Panc1 (cell line): ENCODE measurements around the gene CYP27A1. TPM values are rescaled to one million over a fixed set of nuclear protein-coding genes. Genes with fewer than 3 reads are reported as not detected.

Source experiments
- ATAC-seq: fragments of 200-7000 bp; cut with Tn5 transposase; 2 replicates; pipeline ENCODE4 v1.9.1; 2020; ENCODE audit warnings: mild to moderate bottlenecking, moderate library complexity
- BruUV-seq: library from RNA; stranded (reverse); fragments of 400-500 nt; replicated peaks from 2 replicates; lab custom pipeline; 2021; lab: Mats Ljungman, UMichigan
- CTCF ChIA-PET: fragments of 300-600 bp; sonication (Branson Sonifier 250); formaldehyde crosslinking; loops from one replicate; lab custom pipeline; 2022; ENCODE audit warnings: antibody characterized with exemption; lab: Charles Lee
- POLR2A ChIA-PET: fragments of 300-600 bp; sonication (Branson Sonifier 250); formaldehyde crosslinking; loops from one replicate; lab custom pipeline; 2022; ENCODE audit warnings: antibody characterized with exemption; lab: Charles Lee
- DNase-seq: peaks from one replicate; pipeline ENCODE4 v3.0.0-alpha.2; 2010; ENCODE audit warnings: low read depth, low spot score
- H3K27ac ChIP-seq: 2 replicates; pipeline ENCODE4 v1.5.1; 2011; ENCODE audit warnings: mild to moderate bottlenecking, low read length, inconsistent platforms
- H3K27me3 ChIP-seq: fragments of 200-500 bp; sonication (Bioruptor generic); 2 replicates; pipeline ENCODE4 v1.6.0; 2014; ENCODE audit warnings: low read length, inconsistent platforms; ENCODE audit not compliant: control insufficient read depth, insufficient read depth
- H3K36me3 ChIP-seq: fragments of 200-500 bp; sonication (Bioruptor generic); 2 replicates; pipeline ENCODE4 v1.5.1; 2014; ENCODE audit warnings: inconsistent platforms, mild to moderate bottlenecking, low read length, moderate library complexity; ENCODE audit not compliant: control insufficient read depth, insufficient read depth
- H3K4me1 ChIP-seq: 2 replicates; pipeline ENCODE4 v1.5.1; 2011; ENCODE audit warnings: inconsistent platforms, mild to moderate bottlenecking, low read length, moderate library complexity; ENCODE audit not compliant: control insufficient read depth, insufficient read depth
- H3K4me3 ChIP-seq, 2 experiments: 2 replicates each; pipeline ENCODE4 v1.5.1; 2011 to 2012; ENCODE audit warnings: low read depth in 2 of 2, low read length in 2 of 2, mild to moderate bottlenecking in 2 of 2, inconsistent platforms in 1 of 2, moderate library complexity in 1 of 2
- H3K9me3 ChIP-seq: fragments of 200-500 bp; sonication (Bioruptor generic); 2 replicates; pipeline ENCODE4 v1.5.1; 2014; ENCODE audit warnings: low read depth, mild to moderate bottlenecking, inconsistent platforms, low read length, moderate library complexity; ENCODE audit not compliant: control insufficient read depth, insufficient read depth
- POLR2AphosphoS5 ChIP-seq: IDR thresholded peaks from 2 replicates; pipeline ENCODE4 v1.6.1; 2012; ENCODE audit warnings: mild to moderate bottlenecking, low read depth, low read length, moderate library complexity
- SIN3A ChIP-seq: IDR thresholded peaks from 2 replicates; pipeline ENCODE4 v1.6.1; 2012; ENCODE audit warnings: low read depth, mild to moderate bottlenecking, low read length, moderate library complexity, borderline replicate concordance; ENCODE audit not compliant: insufficient read depth
- TCF7L2 ChIP-seq: IDR thresholded peaks from 2 replicates; pipeline ENCODE4 v1.6.1; 2011; ENCODE audit warnings: mild to moderate bottlenecking, low read depth, low read length, inconsistent platforms
- in situ Hi-C: cut with HindIII; loops from 2 replicates; pipeline ENCODE4 v1.10.0; 2016; ENCODE audit warnings: low sequenced_read_pairs, low pct_unique_long_range_greater_than_20kb
- intact Hi-C: fragments of 100-400 bp; cut with micrococcal nuclease; formaldehyde crosslinking; loops from one replicate; pipeline ENCODE4 v1.10.0; 2022; ENCODE audit not compliant: unreplicated experiment
- total RNA-seq: library from RNA; stranded (reverse); gene quantifications from one replicate; pipeline ENCODE4 v1.2.1, GENCODE V29; 2021; ENCODE audit not compliant: unreplicated experiment
- TF ChIP-seq, protein P1 (sequence below), 2 experiments: IDR thresholded peaks; 2 replicates each; pipeline ENCODE4 v1.6.1; 2011 to 2012; ENCODE audit warnings: low read depth in 2 of 2, control low read depth in 1 of 2, low read length in 1 of 2, mild to moderate bottlenecking in 1 of 2, moderate library complexity in 1 of 2; ENCODE audit not compliant: insufficient read depth in 1 of 2
- TF ChIP-seq, protein P2 (sequence below): fragments of 450-650 bp; IDR thresholded peaks from 2 replicates; pipeline ENCODE4 v1.5.1; 2017; ENCODE audit warnings: mild to moderate bottlenecking

Gene CYP27A1
- total RNA-seq, 1 experiment from 2014 or later, result 7.7 TPM

DNA sequence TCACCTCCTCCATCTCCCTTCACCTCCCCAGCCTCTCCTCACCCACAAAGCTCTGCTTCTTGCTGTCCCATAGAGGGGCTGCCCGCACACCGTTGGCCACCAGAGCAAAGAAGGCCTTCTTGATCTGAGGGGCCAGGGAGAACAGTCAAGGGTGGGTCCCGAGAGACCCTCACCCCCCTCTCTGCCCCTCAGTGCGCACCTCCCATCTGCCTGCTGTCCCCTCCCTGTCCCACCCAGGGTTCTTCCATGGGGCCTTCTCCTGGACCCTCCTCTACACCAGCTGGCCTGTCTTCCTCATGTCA lies 46.5 kb downstream of the CYP27A1 start:
- in situ Hi-C loops (no loop called here), intact Hi-C loops (no loop called here)
- no peaks in the 10 kb centered on the region for H3K36me3 ChIP-seq
- H3K4me3 ChIP-seq, result no peak overlapping the region
- no peaks in the 10 kb centered on the region for H3K27me3 ChIP-seq
- CTCF ChIA-PET, result interaction anchor here (1.0 kb wide), 1 partner anchor 24 kb away, joined by 3 read pairs; no protein-coding TSS in a partner anchor
- no TSS peak for BruUV-seq
- H3K9me3 ChIP-seq, result no peaks in the 10 kb centered on the region
- H3K27ac ChIP-seq, result no peak overlapping the region
- H3K4me1 ChIP-seq, result no peaks in the 10 kb centered on the region; the same call in 1 of the 2 replicates
- POLR2A ChIA-PET, result interaction anchor here (0.6 kb wide), 1 partner anchor 11 kb away, joined by 4 read pairs; no protein-coding TSS in a partner anchor
- ATAC-seq (no peak), DNase-seq (no peak)
- TF ChIP-seq, protein P1, sequence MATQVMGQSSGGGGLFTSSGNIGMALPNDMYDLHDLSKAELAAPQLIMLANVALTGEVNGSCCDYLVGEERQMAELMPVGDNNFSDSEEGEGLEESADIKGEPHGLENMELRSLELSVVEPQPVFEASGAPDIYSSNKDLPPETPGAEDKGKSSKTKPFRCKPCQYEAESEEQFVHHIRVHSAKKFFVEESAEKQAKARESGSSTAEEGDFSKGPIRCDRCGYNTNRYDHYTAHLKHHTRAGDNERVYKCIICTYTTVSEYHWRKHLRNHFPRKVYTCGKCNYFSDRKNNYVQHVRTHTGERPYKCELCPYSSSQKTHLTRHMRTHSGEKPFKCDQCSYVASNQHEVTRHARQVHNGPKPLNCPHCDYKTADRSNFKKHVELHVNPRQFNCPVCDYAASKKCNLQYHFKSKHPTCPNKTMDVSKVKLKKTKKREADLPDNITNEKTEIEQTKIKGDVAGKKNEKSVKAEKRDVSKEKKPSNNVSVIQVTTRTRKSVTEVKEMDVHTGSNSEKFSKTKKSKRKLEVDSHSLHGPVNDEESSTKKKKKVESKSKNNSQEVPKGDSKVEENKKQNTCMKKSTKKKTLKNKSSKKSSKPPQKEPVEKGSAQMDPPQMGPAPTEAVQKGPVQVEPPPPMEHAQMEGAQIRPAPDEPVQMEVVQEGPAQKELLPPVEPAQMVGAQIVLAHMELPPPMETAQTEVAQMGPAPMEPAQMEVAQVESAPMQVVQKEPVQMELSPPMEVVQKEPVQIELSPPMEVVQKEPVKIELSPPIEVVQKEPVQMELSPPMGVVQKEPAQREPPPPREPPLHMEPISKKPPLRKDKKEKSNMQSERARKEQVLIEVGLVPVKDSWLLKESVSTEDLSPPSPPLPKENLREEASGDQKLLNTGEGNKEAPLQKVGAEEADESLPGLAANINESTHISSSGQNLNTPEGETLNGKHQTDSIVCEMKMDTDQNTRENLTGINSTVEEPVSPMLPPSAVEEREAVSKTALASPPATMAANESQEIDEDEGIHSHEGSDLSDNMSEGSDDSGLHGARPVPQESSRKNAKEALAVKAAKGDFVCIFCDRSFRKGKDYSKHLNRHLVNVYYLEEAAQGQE (IDR thresholded peaks at IDR 0.05; ENCODE audit: insufficient read depth in 1 of 2, low read depth in 2 of 2, low read length in 1 of 2), result no peak
- TF ChIP-seq POLR2AphosphoS5 (no peak), SIN3A (no peak)

DNA sequence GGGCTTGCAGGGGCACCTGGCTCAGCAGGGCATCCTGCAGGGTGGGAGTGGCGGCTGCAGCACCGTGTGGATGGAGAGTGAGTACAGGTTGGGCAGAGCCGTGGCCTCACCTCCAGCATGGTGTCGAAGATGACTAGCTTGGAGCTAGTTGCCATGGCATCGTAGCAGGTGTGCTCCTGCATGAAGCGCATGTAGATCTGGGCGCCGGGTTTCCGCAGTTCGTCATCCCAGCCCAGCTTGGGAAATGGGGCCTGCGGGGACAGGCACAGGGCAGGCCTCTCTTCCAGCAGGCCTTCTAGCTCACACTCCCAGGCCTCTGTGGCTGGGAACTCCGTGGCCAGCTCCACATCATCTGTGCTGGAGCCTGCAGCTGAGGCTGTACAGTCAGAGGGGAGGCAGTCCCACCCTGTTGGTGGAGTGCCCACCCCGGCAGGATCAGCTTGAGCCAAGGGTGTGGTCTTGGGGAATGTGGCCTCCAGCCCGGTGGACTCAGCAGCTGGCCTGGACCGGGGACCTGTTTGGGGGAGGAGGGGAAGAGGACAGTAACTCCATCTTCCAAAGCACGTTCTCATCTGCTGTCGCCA lies 48.0 kb downstream of the CYP27A1 start:
- peaks cover 6% of the 10 kb centered on the region; the same call in 1 of the 2 replicates for H3K4me1 ChIP-seq
- no peak for ATAC-seq
- in situ Hi-C loops (no loop called here), intact Hi-C loops (no loop called here)
- peaks cover 2% of the 10 kb centered on the region; the same call in 1 of the 2 replicates for H3K27me3 ChIP-seq
- no TSS peak for BruUV-seq
- H3K36me3 ChIP-seq, result no peaks in the 10 kb centered on the region
- DNase-seq, result no peak
- POLR2A ChIA-PET, result no interaction called here
- TF ChIP-seq TCF7L2 (no peak), POLR2AphosphoS5 (no peak), SIN3A (no peak)
- TF ChIP-seq, protein P1 (IDR thresholded peaks at IDR 0.05; ENCODE audit: insufficient read depth in 1 of 2, low read depth in 2 of 2, low read length in 1 of 2), result no peak
- TF ChIP-seq, protein P2, sequence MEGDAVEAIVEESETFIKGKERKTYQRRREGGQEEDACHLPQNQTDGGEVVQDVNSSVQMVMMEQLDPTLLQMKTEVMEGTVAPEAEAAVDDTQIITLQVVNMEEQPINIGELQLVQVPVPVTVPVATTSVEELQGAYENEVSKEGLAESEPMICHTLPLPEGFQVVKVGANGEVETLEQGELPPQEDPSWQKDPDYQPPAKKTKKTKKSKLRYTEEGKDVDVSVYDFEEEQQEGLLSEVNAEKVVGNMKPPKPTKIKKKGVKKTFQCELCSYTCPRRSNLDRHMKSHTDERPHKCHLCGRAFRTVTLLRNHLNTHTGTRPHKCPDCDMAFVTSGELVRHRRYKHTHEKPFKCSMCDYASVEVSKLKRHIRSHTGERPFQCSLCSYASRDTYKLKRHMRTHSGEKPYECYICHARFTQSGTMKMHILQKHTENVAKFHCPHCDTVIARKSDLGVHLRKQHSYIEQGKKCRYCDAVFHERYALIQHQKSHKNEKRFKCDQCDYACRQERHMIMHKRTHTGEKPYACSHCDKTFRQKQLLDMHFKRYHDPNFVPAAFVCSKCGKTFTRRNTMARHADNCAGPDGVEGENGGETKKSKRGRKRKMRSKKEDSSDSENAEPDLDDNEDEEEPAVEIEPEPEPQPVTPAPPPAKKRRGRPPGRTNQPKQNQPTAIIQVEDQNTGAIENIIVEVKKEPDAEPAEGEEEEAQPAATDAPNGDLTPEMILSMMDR, result no peak
- CTCF ChIA-PET, result no interaction called here
- H3K4me3 ChIP-seq, result no peak overlapping the region
- H3K27ac ChIP-seq, result no peak overlapping the region
- H3K9me3 ChIP-seq, result no peaks in the 10 kb centered on the region
